Stimulated activated CD4-positive, alpha-beta T cell treated with anti-CD3 and anti-CD28 coated beads, TNF-alpha, amount 100 ng/mL, for 24 hours (primary cell): ENCODE measurements around the gene CLPSL2.
"Not testable (repeated sequence)": the region's sequence is repeated elsewhere in the genome, so short reads cannot be mapped to it uniquely, and the experiment has no call there.

ENCODE experiments used
- DNase-seq, 3 experiments: peaks; one replicate each; pipeline ENCODE4 v3.0.0-alpha.2; 2020; ENCODE audit warnings: low read depth in 3 of 3

Gene CLPSL2

GRCh38 chr6:35776364-35777215, at the start of gene CLPSL2:
Gene CLPSL2 (plus strand): TSS chr6:35776598. CDS start chr6:35776619, 21 bp downstream.
- DNase-seq: no peak

- DNase-seq: no peak
Measured at GRCh38 chr6:35727231-35727934, 49.0 kb upstream of the CLPSL2 start.

GRCh38 chr6:35727935-35728682, 48.3 kb upstream of the CLPSL2 start:
- peak; percentile 53 to 83 (median 60) for DNase-seq

- DNase-seq: peak in 1 of 3 experiments; percentile 24
Measured at GRCh38 chr6:35728683-35729678, 47.4 kb upstream of the CLPSL2 start.

- no peak for DNase-seq
Measured at GRCh38 chr6:35729722-35730121, 46.7 kb upstream of the CLPSL2 start.

- DNase-seq: no peak
Measured at GRCh38 chr6:35730745-35731413, 45.5 kb upstream of the CLPSL2 start.

- peak; percentile 84 to 95 (median 84) for DNase-seq
Measured at GRCh38 chr6:35731414-35731735, 45.0 kb upstream of the CLPSL2 start.

- peak; percentile 86 to 96 (median 93) for DNase-seq
Measured at GRCh38 chr6:35731736-35732532, 44.5 kb upstream of the CLPSL2 start.

- DNase-seq: no peak
Measured at GRCh38 chr6:35733633-35734032, 42.8 kb upstream of the CLPSL2 start.

- not testable (repeated sequence) for DNase-seq
Measured at GRCh38 chr6:35734319-35734718, 42.1 kb upstream of the CLPSL2 start.

GRCh38 chr6:35735452-35735851, 40.9 kb upstream of the CLPSL2 start:
- no peak for DNase-seq

GRCh38 chr6:35736253-35736894, 40.0 kb upstream of the CLPSL2 start:
- DNase-seq: peak; percentile 76 to 85 (median 83)

GRCh38 chr6:35736982-35737412, 39.4 kb upstream of the CLPSL2 start, which contains the start of gene ARMC12:
Gene ARMC12 (plus strand): TSS chr6:35737032. CDS start chr6:35737109, 77 bp downstream.
- no peak for DNase-seq

- no peak for DNase-seq
Measured at GRCh38 chr6:35737413-35738211, 38.8 kb upstream of the CLPSL2 start.

- DNase-seq: no peak
Measured at GRCh38 chr6:35739645-35740524, 36.5 kb upstream of the CLPSL2 start.

GRCh38 chr6:35742842-35743241, 33.6 kb upstream of the CLPSL2 start:
- no peak for DNase-seq

GRCh38 chr6:35745509-35745908, 30.9 kb upstream of the CLPSL2 start:
- no peak for DNase-seq
